ENCODE data around the gene PLK5.
"Not testable (repeated sequence)": the region's sequence is repeated elsewhere in the genome, so short reads cannot be mapped to it uniquely, and the experiment has no call there.

PLK5 gene

GRCh38 chr19:1507763-1508506, 15.9 kb upstream of the PLK5 start:
- peak; percentile 100 for DNase-seq (ENCODE audit: low spot score)

DNA sequence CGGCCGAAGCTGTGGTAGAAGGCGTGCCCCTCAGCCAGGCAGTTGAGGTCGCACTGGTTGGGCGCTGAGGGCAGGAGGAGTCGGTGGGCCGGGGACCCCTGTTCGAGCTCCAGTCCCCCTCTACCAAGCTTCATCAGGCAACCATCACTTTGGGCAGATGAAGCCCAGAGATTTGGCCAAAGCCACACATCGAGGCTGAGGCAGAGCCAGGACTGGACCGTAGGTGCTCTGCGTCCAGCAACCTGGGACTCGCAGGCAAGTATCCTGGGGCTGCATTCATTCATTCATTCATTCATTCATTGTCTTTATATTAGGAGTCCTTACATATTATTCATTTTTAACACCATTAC, 15.4 kb upstream of the PLK5 start:
- no peak for DNase-seq (ENCODE audit: low spot score)

DNA sequence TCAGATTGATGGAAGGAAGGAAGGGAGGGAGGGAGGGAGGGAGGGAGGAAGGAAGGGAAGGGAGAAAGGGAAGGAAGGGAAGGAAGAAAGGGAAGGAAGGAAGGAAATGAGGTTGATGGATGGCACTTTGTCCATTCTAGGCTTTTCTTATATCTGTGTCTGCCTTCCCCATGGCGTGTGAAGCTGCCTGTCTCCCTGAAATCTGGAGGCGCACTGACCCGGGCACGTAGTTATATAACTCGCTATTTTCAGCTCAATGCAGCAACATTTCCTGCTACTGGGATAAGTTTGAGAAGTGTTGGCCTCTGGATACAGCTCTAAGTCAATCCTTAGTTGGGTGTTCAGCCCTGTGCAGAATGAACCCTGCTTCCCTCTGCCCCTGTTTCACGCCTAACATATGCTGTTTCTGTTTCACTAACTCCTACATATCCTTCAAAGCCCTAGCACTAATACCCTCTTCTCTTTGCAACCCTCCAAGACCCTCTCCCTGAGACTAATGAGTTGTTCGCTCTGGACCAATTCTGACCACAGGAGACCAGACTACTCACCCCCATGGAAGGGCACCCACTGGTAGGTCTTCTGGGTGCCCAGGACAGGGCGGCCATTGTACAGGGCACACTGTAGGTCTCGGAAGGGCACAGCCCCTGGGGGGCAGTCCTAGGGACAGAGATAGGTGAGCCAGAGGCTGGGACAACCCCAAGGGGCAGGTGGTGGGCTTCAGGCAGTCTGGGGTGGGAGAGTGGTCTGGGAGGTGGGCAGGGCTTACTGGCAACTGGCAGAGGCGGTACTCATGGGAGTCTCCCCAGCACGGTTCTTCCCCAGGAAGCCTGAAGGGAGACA, 14.1 kb upstream of the PLK5 start:
- no peak for DNase-seq (ENCODE audit: low spot score)

DNA sequence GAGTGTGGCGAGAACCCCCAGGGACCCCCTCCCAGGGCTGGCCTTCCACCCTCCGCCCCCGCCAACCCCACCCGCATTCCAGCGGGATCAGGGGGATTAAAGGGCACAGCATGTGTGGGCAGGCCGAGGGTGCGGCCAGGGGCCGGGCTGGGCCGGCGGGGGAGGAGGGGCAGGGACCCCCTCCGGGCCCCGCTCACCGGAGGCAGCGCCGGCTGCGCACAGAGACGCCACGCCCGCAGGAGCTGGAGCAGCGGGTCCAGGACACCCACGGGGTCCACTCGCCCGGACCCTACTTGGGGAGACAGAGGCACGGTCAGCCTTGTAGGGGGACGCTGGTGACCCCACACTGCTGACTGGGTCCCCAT, 13.5 kb upstream of the PLK5 start:
- DNase-seq (ENCODE audit: low spot score) = no peak

- no peak for DNase-seq (ENCODE audit: low spot score)
These were observed 13.1 kb upstream of the PLK5 start for GRCh38 chr19:1510807-1511206.

DNA sequence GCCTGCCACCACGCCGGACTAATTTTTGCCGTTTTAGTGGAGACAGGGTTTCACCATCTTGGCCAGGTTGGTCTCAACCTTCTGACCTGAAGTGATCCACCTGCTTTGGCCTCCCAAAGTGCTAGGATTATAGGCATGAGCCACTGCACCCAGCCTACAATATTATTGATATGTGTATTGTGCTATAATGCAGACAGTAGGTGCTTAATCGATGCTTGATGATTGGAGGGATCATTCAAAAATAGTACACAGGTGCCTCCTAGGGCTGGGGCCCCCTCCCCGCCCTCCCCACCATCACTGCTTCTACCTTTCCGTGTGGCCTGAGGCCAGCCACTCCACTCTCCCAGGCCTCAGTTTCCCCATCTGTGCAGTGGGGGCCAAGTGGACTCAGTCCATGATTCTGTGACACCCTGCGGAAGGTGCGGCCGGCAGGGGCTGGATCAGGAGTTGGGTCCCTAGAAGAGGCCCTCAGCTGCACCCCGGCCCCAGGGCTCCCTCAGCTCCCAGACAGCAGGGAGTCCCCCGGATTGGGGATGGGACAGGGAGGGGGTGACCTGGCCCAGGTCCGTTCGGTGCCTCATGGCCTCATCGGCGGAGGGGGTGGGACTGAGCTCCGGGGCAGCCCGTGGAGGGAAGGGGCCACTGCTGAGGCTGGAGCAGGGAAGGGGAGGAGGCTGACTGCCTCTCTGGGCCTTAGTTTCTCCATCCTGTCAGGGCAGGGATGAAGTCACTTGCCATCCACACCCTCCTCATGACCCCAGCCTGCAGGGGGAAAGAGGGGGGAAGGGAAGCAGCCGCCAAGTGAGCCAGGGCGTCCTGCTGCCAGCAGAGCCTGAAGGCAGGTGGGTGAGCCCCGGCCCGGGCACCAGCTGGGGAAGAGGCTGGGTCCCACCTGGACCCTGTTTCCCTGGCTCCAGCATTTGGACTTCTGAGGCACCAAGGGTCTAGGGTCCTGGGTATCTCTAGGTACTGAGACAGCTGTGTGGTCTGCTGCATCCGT, 12.3 kb upstream of the PLK5 start:
- DNase-seq (ENCODE audit: low spot score) = no peak

GRCh38 chr19:1512671-1513498, 11.0 kb upstream of the PLK5 start, which contains the start of gene ADAMTSL5:
Gene ADAMTSL5 (minus strand): TSS chr19:1513019. CDS start chr19:1510943, 2,076 bp downstream.
- peak; percentile 73 for DNase-seq (ENCODE audit: low spot score)

- peak; percentile 73 for DNase-seq (ENCODE audit: low spot score)
These were observed 10.2 kb upstream of the PLK5 start for GRCh38 chr19:1513499-1514294.

DNA sequence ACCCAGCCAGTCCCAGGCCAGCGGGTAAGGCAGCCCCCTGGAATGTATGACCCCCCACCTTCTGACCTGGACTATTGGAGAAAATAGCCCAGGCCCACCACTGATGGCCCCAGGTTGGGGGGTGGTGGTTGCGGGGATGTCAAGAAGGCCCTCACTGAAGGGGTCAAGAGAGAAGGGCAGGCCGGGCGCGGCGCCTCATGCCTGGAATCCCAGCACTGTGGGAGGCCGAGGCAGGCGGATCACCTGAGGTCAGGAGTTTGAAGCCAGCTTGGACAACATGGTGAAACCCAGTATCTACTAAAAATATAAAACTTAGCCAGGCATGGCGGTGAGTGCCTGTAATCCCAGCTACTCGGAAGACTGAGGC, 9.6 kb upstream of the PLK5 start:
- no peak for DNase-seq (ENCODE audit: low spot score)

- DNase-seq (ENCODE audit: low spot score) = no peak
These were observed 8.7 kb upstream of the PLK5 start for GRCh38 chr19:1514986-1515721.

DNA sequence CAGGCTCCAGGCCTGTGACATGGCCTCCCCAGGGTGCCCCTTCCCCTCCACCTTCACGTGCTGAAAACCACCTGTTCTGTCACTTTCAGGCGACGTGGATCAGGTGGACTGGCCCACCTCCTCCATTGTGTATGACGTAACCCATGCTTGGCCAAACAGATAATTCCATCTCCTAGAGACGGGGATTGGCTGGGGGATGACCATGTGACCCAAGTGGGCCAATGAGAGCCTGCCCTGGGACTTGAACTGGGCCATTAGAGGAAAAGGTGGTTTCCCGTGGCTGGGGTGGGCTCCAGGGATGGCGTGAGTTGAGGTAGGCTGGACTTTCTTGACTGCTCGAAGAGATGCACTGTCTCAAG, 7.5 kb upstream of the PLK5 start:
- no peak for DNase-seq (ENCODE audit: low spot score)

- no peak for DNase-seq (ENCODE audit: low spot score)
These were observed 5.4 kb upstream of the PLK5 start for GRCh38 chr19:1518471-1518870.

DNA sequence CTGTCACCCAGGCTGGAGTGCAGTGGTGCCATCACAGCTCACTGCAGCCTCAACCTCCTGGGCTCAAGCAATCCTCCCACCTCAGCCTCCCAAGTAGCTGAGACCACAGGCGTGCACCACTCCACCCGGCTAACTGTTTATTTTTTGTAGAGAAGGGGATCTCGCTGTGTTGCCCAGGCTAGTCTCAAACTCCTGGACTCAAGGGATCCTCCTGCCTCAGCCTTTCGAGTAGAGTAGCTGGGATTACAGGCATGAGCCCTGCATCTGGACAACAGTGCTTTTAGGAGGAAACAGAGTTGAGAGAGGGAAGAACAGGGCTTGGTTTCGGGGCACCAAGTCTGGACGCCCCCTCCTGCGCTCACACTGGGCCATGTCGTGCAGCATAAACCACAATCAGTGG, 4.1 kb upstream of the PLK5 start:
- DNase-seq (ENCODE audit: low spot score) = not testable (repeated sequence)

DNA sequence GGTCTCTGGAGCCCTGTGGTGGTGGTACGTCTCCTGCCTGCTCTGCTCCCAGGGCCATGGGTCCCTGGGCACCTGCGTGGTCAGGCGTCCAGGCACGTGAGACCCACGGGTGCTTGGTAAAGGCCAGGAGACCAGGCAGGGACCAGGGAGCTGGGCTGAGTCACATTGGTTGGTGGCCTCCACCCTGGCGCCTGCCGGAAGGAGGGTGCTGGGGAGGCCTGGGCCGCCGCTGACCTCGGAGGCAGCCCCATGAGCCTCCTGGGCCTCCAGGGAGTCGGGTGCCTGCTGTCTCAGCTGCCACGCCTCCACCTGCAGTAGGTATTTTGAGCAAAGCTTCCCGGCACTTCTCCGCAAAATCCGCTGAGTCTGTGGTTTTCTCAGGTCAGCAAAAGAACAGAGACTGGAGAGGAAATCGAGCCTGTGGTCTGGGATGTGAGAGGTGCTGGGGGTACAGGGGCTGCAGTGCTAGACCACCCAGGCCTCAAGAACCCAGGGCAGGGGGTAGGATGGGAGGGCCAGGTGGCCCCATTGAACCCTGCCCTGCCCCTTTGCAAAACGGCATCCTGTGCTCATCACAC, 3.6 kb upstream of the PLK5 start:
- DNase-seq (ENCODE audit: low spot score) = no peak

GRCh38 chr19:1521636-1522035, 2.2 kb upstream of the PLK5 start:
- no peak for DNase-seq (ENCODE audit: low spot score)

DNA sequence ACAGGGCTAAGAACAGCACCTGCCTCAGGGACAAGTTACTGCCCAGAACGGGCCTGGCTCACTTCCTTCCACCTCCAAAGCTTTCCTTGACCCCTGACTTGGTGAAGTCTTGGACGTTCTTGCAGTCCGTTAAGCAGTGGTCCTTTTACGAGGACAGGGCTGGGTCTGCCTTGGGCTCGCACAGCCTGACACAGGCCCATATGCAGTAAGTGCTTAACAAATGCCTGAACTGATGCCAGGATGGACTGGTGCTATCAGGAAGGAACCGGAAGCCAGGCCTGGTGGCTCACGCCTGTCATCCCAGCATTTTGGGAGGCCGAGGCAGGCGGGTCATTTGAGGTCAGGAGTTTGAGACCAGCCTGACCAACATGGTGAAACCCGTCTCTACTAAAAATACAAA, 1.8 kb upstream of the PLK5 start:
- DNase-seq (ENCODE audit: low spot score) = no peak

DNA sequence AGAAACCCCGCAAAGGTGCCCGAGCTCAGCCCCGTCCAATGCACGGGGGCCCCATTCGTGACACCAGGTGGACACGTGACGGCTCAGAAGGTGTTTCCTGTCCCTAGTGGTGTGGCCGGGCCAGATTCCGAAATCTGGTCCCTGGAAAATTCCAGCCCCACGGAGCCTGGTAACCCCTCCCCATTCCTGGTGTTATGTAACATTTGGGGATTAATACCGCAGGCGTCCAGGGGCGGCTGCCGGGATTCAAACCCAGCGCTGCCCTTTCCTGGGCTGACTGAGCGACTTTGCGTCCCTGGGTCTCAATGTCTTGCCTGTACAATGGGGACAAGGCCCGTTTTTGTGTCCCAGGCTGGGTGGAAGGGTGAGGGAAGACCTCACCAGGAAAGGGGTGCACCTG, 1.0 kb upstream of the PLK5 start:
- no peak for DNase-seq (ENCODE audit: low spot score)

DNA sequence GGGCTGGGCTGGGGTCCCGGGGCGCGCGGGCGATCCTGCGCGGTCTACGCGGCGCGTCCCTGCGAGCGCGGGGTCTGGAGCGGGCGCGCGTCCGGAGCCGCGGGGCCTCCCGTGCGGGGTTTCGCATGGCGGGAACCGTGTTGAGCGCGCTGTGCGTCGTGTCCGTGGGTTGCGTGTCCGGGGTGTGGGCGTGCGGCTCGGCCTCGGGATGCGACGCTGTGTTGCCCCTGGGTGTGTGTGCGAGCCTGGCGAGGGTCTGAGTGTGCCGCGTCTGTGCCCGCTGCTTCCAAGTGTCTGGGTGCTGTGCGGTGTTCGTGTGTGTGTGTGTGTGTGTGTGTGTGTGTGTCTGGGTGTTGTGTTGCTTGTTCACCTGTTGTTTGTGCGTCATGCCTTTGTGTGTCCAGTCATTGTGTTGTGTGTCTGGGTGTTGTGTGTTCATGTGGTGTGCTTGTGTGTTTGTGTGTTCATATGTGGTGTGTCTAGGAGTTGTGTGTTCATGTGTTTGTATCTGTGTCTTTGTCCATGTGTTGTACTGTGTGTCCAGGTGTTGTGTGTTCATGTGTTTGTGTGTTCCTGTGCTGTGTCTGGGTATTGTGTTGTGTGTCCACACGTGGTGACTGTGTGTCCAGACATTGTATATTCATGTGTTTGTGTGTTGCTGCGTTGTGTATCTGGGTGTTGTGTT, 552 bp downstream of the PLK5 start:
- no peak for DNase-seq (ENCODE audit: low spot score)

- DNase-seq (ENCODE audit: low spot score) = no peak
These were observed 1.1 kb downstream of the PLK5 start for GRCh38 chr19:1524972-1525325.

All from hepatic stellate cell (primary cell).